Stimulated activated CD8-positive, alpha-beta memory T cell treated with anti-CD3 and anti-CD28 coated beads, Interleukin-15, amount 100 ng/mL, for 1 hour (primary cell): ENCODE results near the gene FERD3L.

Experiments
- DNase-seq: peaks from one replicate; pipeline ENCODE4 v3.0.0-alpha.2; 2020; ENCODE audit warnings: low read depth

Gene FERD3L

DNA sequence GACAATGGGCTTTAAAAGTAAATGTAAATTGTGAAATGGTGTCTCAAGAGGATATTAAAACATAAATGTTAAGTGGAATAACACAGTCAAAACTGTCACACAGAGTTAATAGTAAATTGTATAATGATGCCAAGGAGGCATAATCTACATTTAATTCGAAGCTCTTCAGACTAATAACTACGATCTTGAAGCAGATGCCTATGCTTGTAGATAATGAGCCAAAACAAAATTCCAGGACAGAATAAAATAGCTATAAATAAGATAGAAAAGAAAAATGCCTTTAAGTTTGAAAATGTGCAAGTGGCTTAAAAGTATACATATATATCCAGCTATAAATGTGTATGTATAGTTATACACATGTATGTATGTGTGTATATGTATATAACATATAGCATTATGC is 45.3 kb downstream of the FERD3L start:
- DNase-seq: no peak

DNA sequence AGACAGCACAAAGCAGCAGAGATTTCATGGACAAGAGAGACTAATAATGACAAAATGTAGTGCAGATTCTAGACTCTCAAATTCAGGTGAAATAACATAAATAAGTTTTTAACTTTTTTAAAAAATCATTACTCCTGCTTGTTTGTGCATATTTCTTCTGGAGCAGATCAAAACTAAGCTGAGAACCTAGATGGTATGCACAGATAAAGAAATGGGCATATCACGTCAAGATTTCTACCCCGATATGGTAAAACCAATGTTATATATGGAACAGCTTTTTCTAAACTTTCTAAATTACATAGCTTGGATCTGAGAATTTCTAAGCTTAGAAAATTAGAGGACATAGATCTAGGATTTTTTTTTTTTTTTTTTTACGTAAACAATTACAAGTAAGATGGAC is 46.0 kb downstream of the FERD3L start:
- no peak for DNase-seq

GRCh38 chr7:19098510-19098909 is 46.7 kb downstream of the FERD3L start:
- no peak for DNase-seq

DNA sequence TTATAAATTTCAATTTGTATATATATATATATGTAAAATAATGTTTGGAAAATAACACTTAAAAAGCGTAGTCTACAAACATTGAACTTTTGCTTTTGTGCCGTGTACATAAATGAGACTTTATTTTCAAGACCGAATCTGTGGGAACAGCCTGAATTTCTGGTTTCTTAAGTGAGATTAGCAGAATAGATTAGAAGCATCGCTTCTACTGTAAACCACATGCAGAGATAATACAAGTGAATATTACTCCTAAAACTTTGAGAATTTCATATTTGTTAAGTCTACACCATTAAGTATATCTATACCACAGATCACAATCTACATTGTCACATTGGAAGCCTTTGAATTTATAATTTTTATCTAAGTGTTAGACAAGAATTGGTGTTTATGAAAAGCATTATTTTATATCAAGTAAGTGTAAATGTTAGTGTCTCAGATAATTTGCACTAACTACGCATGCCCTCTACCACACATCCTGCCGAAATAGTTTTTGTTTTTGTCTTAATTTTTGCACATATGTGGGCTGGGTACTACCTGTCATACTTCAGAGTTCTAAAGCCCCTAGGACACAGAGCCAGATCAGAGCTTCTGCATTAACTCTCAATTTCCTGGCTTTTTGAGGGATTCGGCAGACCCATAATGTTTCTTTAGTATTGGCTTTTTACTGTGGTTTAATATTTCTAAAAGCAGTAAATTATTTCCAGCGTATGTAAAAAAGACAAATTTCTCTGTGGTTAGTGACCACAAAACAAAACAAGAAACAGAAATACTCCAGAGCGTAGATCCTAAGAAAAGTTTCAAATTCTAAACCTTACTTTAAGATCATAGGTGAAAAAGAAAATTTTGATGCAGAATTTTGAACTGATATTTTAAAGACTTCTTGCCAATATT is 47.8 kb downstream of the FERD3L start:
- DNase-seq: no peak

- DNase-seq: no peak
These were observed 49.8 kb downstream of the FERD3L start for GRCh38 chr7:19095353-19095860.
